ENCODE measurements around the gene TERT.

The TERT gene

DNA sequence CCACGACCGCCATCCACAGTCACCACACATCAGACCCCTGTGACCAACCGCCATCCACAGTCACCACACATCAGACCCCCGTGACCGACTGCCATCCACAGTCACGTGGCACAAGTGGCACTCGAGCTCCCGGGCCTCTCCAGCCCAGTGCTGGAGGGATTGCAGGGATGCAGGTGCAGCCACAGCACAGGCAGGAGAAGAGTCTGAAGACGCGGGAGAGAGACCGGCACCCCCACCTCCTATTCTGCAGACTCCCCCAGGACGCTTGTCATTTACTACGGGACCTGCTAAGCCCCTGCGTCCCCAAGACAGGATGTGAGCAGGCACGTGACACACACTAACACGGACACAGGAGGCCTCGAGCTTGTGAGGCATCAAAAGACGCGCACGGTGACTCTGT, 21.1 kb downstream of the TERT start:
- TF ChIP-seq RARB (CRISPR knock-in tag; IDR thresholded peaks at IDR 0.05) (no peak), ZFP3 (CRISPR knock-in tag; IDR thresholded peaks at IDR 0.05) (no peak), ZNF70 (CRISPR knock-in tag; IDR thresholded peaks at IDR 0.05) (no peak), SNAI2 (CRISPR knock-in tag; IDR thresholded peaks at IDR 0.05) (no peak)
- TF ChIP-seq, protein P1, sequence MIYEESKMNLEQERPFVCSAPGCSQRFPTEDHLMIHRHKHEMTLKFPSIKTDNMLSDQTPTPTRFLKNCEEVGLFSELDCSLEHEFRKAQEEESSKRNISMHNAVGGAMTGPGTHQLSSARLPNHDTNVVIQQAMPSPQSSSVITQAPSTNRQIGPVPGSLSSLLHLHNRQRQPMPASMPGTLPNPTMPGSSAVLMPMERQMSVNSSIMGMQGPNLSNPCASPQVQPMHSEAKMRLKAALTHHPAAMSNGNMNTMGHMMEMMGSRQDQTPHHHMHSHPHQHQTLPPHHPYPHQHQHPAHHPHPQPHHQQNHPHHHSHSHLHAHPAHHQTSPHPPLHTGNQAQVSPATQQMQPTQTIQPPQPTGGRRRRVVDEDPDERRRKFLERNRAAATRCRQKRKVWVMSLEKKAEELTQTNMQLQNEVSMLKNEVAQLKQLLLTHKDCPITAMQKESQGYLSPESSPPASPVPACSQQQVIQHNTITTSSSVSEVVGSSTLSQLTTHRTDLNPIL (CRISPR knock-in tag; IDR thresholded peaks at IDR 0.05; ENCODE audit: low read depth): no peak
- ATAC-seq: no peak

DNA sequence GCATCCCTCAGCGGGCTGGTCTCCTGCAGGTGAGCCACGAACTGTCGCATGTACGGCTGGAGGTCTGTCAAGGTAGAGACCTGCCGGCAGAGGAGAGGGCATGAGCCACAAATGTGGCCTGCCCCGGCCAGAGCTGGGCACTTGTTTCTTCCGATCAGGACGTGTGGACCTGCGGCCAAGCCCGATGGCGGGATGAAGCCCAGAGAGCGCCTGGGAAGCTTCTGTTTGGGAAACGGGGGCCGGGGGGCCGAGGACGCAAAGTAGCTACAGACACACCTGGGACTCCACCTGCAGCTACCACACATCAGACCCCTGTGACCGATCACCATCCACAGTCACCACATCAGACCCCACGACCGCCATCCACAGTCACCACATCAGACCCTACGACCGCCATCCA, 22.7 kb downstream of the TERT start:
- no peak for ATAC-seq
- TF ChIP-seq, protein P2, sequence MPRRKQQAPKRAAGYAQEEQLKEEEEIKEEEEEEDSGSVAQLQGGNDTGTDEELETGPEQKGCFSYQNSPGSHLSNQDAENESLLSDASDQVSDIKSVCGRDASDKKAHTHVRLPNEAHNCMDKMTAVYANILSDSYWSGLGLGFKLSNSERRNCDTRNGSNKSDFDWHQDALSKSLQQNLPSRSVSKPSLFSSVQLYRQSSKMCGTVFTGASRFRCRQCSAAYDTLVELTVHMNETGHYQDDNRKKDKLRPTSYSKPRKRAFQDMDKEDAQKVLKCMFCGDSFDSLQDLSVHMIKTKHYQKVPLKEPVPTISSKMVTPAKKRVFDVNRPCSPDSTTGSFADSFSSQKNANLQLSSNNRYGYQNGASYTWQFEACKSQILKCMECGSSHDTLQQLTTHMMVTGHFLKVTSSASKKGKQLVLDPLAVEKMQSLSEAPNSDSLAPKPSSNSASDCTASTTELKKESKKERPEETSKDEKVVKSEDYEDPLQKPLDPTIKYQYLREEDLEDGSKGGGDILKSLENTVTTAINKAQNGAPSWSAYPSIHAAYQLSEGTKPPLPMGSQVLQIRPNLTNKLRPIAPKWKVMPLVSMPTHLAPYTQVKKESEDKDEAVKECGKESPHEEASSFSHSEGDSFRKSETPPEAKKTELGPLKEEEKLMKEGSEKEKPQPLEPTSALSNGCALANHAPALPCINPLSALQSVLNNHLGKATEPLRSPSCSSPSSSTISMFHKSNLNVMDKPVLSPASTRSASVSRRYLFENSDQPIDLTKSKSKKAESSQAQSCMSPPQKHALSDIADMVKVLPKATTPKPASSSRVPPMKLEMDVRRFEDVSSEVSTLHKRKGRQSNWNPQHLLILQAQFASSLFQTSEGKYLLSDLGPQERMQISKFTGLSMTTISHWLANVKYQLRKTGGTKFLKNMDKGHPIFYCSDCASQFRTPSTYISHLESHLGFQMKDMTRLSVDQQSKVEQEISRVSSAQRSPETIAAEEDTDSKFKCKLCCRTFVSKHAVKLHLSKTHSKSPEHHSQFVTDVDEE (CRISPR knock-in tag; IDR thresholded peaks at IDR 0.05): no peak
- TF ChIP-seq, protein P3, sequence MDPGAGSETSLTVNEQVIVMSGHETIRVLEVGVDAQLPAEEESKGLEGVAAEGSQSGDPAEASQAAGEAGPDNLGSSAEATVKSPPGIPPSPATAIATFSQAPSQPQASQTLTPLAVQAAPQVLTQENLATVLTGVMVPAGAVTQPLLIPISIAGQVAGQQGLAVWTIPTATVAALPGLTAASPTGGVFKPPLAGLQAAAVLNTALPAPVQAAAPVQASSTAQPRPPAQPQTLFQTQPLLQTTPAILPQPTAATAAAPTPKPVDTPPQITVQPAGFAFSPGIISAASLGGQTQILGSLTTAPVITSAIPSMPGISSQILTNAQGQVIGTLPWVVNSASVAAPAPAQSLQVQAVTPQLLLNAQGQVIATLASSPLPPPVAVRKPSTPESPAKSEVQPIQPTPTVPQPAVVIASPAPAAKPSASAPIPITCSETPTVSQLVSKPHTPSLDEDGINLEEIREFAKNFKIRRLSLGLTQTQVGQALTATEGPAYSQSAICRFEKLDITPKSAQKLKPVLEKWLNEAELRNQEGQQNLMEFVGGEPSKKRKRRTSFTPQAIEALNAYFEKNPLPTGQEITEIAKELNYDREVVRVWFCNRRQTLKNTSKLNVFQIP (CRISPR knock-in tag; IDR thresholded peaks at IDR 0.05; ENCODE audit: borderline replicate concordance, low read depth): no peak
- TF ChIP-seq GLIS3 (CRISPR knock-in tag; IDR thresholded peaks at IDR 0.05): no peak
- TF ChIP-seq, protein P4, sequence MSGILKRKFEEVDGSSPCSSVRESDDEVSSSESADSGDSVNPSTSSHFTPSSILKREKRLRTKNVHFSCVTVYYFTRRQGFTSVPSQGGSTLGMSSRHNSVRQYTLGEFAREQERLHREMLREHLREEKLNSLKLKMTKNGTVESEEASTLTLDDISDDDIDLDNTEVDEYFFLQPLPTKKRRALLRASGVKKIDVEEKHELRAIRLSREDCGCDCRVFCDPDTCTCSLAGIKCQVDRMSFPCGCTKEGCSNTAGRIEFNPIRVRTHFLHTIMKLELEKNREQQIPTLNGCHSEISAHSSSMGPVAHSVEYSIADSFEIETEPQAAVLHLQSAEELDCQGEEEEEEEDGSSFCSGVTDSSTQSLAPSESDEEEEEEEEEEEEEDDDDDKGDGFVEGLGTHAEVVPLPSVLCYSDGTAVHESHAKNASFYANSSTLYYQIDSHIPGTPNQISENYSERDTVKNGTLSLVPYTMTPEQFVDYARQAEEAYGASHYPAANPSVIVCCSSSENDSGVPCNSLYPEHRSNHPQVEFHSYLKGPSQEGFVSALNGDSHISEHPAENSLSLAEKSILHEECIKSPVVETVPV (CRISPR knock-in tag; IDR thresholded peaks at IDR 0.05): no peak

DNA sequence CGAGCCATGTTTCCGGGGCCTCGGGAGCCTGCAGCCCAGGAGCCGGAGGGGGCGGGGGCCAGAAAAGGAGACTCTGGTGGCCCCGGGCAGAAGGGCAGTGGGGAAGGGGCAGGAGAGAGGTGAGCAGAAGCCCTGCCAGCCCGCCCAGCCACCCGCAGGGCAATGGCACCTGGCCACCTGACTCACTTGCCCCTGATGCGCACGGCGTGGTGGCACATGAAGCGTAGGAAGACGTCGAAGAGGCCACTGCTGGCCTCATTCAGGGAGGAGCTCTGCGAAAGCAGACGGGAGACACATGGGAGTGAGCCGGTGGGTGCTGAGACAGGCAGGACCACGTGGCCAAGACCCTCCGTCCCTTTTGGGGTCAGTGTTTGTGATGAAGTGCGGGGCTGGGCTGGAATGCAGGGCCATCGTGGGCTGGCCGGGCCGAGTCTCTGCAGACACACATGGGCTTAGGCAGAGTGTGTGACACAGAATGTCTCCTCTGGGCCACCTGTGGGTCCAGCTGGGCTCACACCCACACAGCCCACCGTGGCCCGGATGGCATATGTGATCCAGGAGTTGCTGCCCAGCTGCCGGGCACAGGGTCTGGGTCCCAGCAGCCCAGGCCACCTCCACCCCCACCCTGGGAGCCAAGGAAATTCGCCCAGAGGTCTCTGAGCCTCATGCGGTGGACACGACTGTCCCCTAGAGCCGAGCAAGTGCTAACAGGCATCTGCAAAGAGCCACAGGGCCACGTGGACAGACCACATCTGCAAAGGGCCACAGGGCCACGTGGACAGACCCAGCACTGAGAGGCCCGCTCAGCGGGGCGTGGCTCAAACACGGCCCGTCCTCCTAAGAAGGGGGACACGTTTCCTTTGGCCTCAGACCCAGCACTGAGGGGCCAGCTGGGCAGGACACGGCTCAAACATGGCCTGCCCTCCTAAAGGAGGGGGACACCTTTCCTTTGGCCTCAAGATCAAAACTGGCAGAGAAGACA, 23.6 kb downstream of the TERT start:
- TF ChIP-seq, protein P2 (CRISPR knock-in tag; IDR thresholded peaks at IDR 0.05): no peak
- TF ChIP-seq SNAI2 (CRISPR knock-in tag; IDR thresholded peaks at IDR 0.05): no peak
- TF ChIP-seq ZNF8 (CRISPR knock-in tag; IDR thresholded peaks at IDR 0.05): no peak
- TF ChIP-seq ZC3H10 (CRISPR knock-in tag; IDR thresholded peaks at IDR 0.05): no peak
- no peak for TF ChIP-seq RARB (CRISPR knock-in tag; IDR thresholded peaks at IDR 0.05)
- TF ChIP-seq ZNF70 (CRISPR knock-in tag; IDR thresholded peaks at IDR 0.05): no peak
- no peak for TF ChIP-seq OSR1 (CRISPR knock-in tag; IDR thresholded peaks at IDR 0.05)
- TF ChIP-seq PPARA (CRISPR knock-in tag; IDR thresholded peaks at IDR 0.05; ENCODE audit: borderline replicate concordance): no peak
- no peak for TF ChIP-seq ARNTL (CRISPR knock-in tag; IDR thresholded peaks at IDR 0.05; ENCODE audit: borderline replicate concordance, low read depth)
- TF ChIP-seq, protein P3 (CRISPR knock-in tag; IDR thresholded peaks at IDR 0.05; ENCODE audit: borderline replicate concordance, low read depth): no peak
- ATAC-seq: no peak

Data from SK-N-SH treated with all-trans-retinoic acid at 6 μM for 48 hours (cell line).